Liver (tissue), 9 donors: ENCODE data around the gene KLHDC3. TPM values are rescaled to one million over a fixed set of nuclear protein-coding genes. Genes with fewer than 3 reads are reported as not detected.

Source experiments
- DNase-seq: peaks from one replicate; pipeline ENCODE4 v3.0.0-alpha.2; 2017; ENCODE audit warnings: low spot score
- H3K27ac ChIP-seq, 2 donors: one replicate each; pipeline ENCODE4 v1.7.0; 2013; ENCODE audit warnings: inconsistent platforms in 2 of 2, low read length in 2 of 2, control low read depth in 1 of 2, low read depth in 1 of 2, mild to moderate bottlenecking in 1 of 2
- H3K27me3 ChIP-seq, 4 donors: one replicate each; pipeline versions ENCODE4 v1.6.1 to v1.7.0; 2013; ENCODE audit warnings: low read length in 3 of 4, inconsistent platforms in 1 of 4, mild to moderate bottlenecking in 1 of 4, moderate library complexity in 1 of 4; ENCODE audit not compliant: control insufficient read depth in 4 of 4, insufficient read depth in 4 of 4
- H3K36me3 ChIP-seq, 4 donors: one replicate each; pipeline versions ENCODE4 v1.6.1 to v1.7.0; 2013; ENCODE audit warnings: low read length in 3 of 4, mild to moderate bottlenecking in 3 of 4, low read depth in 1 of 4, moderate library complexity in 1 of 4; ENCODE audit not compliant: control insufficient read depth in 4 of 4, insufficient read depth in 3 of 4
- H3K4me1 ChIP-seq, 4 donors: one replicate each; pipeline versions ENCODE4 v1.6.1 to v1.7.0; 2013; ENCODE audit warnings: low read length in 3 of 4, mild to moderate bottlenecking in 3 of 4, moderate library complexity in 1 of 4; ENCODE audit not compliant: control insufficient read depth in 4 of 4, insufficient read depth in 4 of 4
- H3K4me3 ChIP-seq, 3 donors: one replicate each; pipeline versions ENCODE4 v1.6.1 to v1.7.0; 2013; ENCODE audit warnings: low read length in 3 of 3, control low read depth in 1 of 3, low read depth in 1 of 3, mild to moderate bottlenecking in 1 of 3
- H3K9ac ChIP-seq, 2 donors: one replicate each; pipeline ENCODE4 v1.7.0; 2013; ENCODE audit warnings: low read length in 2 of 2, mild to moderate bottlenecking in 2 of 2, moderate library complexity in 2 of 2, control low read depth in 1 of 2, low read depth in 1 of 2
- H3K9me3 ChIP-seq, 4 donors: one replicate each; pipeline versions ENCODE4 v1.6.1 to v1.7.0; 2013; ENCODE audit warnings: low read length in 3 of 4; ENCODE audit not compliant: control insufficient read depth in 4 of 4
- CTCF ChIP-seq: fragments of 150-350 bp; IDR thresholded peaks from 2 replicates; pipeline ENCODE4 v1.5.1; 2017; ENCODE audit warnings: improper control_type of control experiment, low read depth, low read length; ENCODE audit not compliant: missing input control
- FOXA2 ChIP-seq: IDR thresholded peaks from 2 replicates; pipeline ENCODE4 v1.6.1; 2016; ENCODE audit warnings: antibody characterized with exemption
- GABPA ChIP-seq, 2 donors: IDR thresholded peaks in 1 of 2; conservative IDR thresholded peaks in 1 of 2; 2 replicates each; pipeline ENCODE4 v1.6.1; 2016; ENCODE audit warnings: antibody characterized with exemption in 2 of 2, mild to moderate bottlenecking in 1 of 2, moderate library complexity in 1 of 2
- HNF4A ChIP-seq, 2 donors: conservative IDR thresholded peaks; 2 replicates each; pipeline ENCODE4 v1.6.1; 2016; ENCODE audit warnings: antibody characterized with exemption in 2 of 2, mild to moderate bottlenecking in 2 of 2
- HNF4G ChIP-seq: IDR thresholded peaks from 2 replicates; pipeline ENCODE4 v1.6.1; 2016; ENCODE audit warnings: antibody characterized with exemption
- JUND ChIP-seq, 2 donors: IDR thresholded peaks; 2 replicates each; pipeline ENCODE4 v1.6.1; 2016; ENCODE audit warnings: antibody characterized with exemption in 2 of 2
- NR2F2 ChIP-seq: IDR thresholded peaks from 2 replicates; pipeline ENCODE4 v1.6.1; 2016; ENCODE audit warnings: antibody characterized with exemption
- RAD21 ChIP-seq, 2 donors: IDR thresholded peaks; 2 replicates each; pipeline ENCODE4 v1.6.1; 2016; ENCODE audit warnings: antibody characterized with exemption in 2 of 2, mild to moderate bottlenecking in 2 of 2
- RXRA ChIP-seq, 2 donors: IDR thresholded peaks; 2 replicates each; pipeline ENCODE4 v1.6.1; 2017 to 2018; ENCODE audit warnings: antibody characterized with exemption in 2 of 2, mild to moderate bottlenecking in 1 of 2
- SP1 ChIP-seq: IDR thresholded peaks from 2 replicates; pipeline ENCODE4 v1.6.1; 2018; ENCODE audit warnings: antibody characterized with exemption, mild to moderate bottlenecking
- WGBS: extraction: QIAGEN DNeasy Blood & Tissue Kit; methylation state at CpG from one replicate; pipeline ENCODE4 v1.1.7; 2013; 5-methylcytosine and 5-hydroxymethylcytosine counted together
- polyA plus RNA-seq, 2 donors: library from polyadenylated mRNA; stranded (reverse) in 1 of 2; unstranded in 1 of 2; fragments of 200-250 nt in 1 of 2; fragments of >200 nt in 1 of 2; fragmentation: Nextera tagmentation in 1 of 2; extraction: Ambion mirVana in 1 of 2; gene quantifications; one replicate each; pipeline versions ENCODE4 v1.2.1 to v1.2.3, GENCODE V29; 2013 to 2015
- total RNA-seq, 2 donors: library from RNA; depleted of rRNA; stranded (reverse); fragments of >200 nt; gene quantifications; one replicate each; pipeline ENCODE4 v1.2.3, GENCODE V29; 2014
- TF ChIP-seq, protein P1 (sequence below): IDR thresholded peaks from 2 replicates; pipeline ENCODE4 v1.6.1; 2016; ENCODE audit warnings: antibody characterized with exemption
- TF ChIP-seq, protein P2 (sequence below): IDR thresholded peaks from 2 replicates; pipeline ENCODE4 v1.6.1; 2016; ENCODE audit warnings: antibody characterized with exemption, mild to moderate bottlenecking
- TF ChIP-seq, protein P3 (sequence below): IDR thresholded peaks from 2 replicates; pipeline ENCODE4 v1.6.1; 2016; ENCODE audit warnings: antibody characterized with exemption
- donor health status: healthy.
- donor health status: healthy.
- donor health status: healthy.
- donor health status: healthy.
- donor health status: healthy.

Gene KLHDC3
- total and polyA plus RNA-seq, 4 donors, result 30.9 to 66.5 (median 50.6) TPM

DNA sequence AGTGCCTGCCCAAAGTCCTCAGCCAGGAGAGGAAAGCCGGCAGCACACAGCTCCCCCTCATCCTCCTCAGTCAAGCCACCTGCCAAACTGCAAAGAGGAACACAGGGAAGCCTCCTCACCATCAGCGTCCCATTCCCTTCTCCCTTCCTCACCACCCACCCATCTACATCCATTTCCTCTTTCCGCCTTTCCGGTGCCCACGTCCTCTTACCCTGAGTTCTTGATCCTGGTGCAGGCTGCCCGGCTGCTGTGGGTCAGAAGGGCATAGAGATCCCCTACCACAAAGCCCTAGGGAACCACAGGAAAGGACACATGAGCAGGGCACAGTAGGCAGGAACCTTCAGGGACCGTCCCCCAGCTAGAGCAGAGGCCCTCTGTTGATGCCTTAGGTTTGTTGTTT lies 47.5 kb upstream of the KLHDC3 start:
- peaks cover 10 to 44% (median 28%) of the 10 kb centered on the region in 4 donors for H3K36me3 ChIP-seq
- no peak overlapping the region for H3K4me3 ChIP-seq
- 76% methylated on average over 7 of the region's 7 CpGs for WGBS
- no peaks in the 10 kb centered on the region for H3K9me3 ChIP-seq
- peaks cover 2 to 23% (median 13%) of the 10 kb centered on the region in 4 donors for H3K4me1 ChIP-seq
- no peak for DNase-seq
- no peak overlapping the region for H3K9ac ChIP-seq
- no peak overlapping the region for H3K27ac ChIP-seq
- H3K27me3 ChIP-seq, result no peaks in the 10 kb centered on the region
- TF ChIP-seq FOXA2, result no peak
- no peak for TF ChIP-seq HNF4G
- TF ChIP-seq RXRA (IDR thresholded peaks at IDR 0.05), result no peak
- TF ChIP-seq SP1, result no peak
- no peak for TF ChIP-seq GABPA (IDR thresholded peaks at IDR 0.05 in 1 of 2, conservative IDR thresholded peaks at IDR 0.05 in 1 of 2)
- no peak for TF ChIP-seq RAD21 (IDR thresholded peaks at IDR 0.05)
- no peak for TF ChIP-seq HNF4A (conservative IDR thresholded peaks at IDR 0.05)
- TF ChIP-seq CTCF, result no peak
- TF ChIP-seq, protein P1, sequence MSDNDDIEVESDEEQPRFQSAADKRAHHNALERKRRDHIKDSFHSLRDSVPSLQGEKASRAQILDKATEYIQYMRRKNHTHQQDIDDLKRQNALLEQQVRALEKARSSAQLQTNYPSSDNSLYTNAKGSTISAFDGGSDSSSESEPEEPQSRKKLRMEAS, result no peak
- no peak for TF ChIP-seq NR2F2
- TF ChIP-seq, protein P2, sequence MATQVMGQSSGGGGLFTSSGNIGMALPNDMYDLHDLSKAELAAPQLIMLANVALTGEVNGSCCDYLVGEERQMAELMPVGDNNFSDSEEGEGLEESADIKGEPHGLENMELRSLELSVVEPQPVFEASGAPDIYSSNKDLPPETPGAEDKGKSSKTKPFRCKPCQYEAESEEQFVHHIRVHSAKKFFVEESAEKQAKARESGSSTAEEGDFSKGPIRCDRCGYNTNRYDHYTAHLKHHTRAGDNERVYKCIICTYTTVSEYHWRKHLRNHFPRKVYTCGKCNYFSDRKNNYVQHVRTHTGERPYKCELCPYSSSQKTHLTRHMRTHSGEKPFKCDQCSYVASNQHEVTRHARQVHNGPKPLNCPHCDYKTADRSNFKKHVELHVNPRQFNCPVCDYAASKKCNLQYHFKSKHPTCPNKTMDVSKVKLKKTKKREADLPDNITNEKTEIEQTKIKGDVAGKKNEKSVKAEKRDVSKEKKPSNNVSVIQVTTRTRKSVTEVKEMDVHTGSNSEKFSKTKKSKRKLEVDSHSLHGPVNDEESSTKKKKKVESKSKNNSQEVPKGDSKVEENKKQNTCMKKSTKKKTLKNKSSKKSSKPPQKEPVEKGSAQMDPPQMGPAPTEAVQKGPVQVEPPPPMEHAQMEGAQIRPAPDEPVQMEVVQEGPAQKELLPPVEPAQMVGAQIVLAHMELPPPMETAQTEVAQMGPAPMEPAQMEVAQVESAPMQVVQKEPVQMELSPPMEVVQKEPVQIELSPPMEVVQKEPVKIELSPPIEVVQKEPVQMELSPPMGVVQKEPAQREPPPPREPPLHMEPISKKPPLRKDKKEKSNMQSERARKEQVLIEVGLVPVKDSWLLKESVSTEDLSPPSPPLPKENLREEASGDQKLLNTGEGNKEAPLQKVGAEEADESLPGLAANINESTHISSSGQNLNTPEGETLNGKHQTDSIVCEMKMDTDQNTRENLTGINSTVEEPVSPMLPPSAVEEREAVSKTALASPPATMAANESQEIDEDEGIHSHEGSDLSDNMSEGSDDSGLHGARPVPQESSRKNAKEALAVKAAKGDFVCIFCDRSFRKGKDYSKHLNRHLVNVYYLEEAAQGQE, result no peak

DNA sequence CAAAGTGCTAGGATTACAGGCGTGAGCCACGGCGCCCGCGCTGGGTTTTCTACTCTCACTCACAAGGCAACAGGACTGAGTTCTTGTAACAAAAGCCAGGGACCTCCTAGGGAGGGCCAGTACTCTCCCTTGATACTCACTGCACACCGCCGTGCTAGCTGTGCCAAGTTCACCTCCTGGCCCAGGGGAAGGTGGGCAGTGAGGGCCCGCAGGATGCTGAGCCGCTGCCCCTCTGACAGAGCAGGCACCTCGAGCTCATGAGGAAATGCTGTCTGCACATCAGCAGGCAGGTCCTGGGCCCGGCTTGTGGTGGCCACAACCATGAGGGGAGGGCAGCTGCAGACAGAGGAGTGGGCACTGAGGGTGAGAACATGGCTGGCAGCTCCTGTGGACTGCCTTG lies 46.8 kb upstream of the KLHDC3 start:
- 96% methylated on average over 11 of the region's 11 CpGs for WGBS
- peaks cover 2 to 16% (median 7%) of the 10 kb centered on the region in 4 donors for H3K4me1 ChIP-seq
- DNase-seq, result no peak
- H3K27me3 ChIP-seq, result no peaks in the 10 kb centered on the region
- H3K4me3 ChIP-seq, result no peak overlapping the region
- TF ChIP-seq RXRA (IDR thresholded peaks at IDR 0.05) (no peak), HNF4A (conservative IDR thresholded peaks at IDR 0.05) (no peak), JUND (IDR thresholded peaks at IDR 0.05) (no peak)
- TF ChIP-seq, protein P3, sequence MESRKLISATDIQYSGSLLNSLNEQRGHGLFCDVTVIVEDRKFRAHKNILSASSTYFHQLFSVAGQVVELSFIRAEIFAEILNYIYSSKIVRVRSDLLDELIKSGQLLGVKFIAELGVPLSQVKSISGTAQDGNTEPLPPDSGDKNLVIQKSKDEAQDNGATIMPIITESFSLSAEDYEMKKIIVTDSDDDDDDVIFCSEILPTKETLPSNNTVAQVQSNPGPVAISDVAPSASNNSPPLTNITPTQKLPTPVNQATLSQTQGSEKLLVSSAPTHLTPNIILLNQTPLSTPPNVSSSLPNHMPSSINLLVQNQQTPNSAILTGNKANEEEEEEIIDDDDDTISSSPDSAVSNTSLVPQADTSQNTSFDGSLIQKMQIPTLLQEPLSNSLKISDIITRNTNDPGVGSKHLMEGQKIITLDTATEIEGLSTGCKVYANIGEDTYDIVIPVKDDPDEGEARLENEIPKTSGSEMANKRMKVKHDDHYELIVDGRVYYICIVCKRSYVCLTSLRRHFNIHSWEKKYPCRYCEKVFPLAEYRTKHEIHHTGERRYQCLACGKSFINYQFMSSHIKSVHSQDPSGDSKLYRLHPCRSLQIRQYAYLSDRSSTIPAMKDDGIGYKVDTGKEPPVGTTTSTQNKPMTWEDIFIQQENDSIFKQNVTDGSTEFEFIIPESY, result no peak
- H3K36me3 ChIP-seq, result peaks cover 10 to 44% (median 28%) of the 10 kb centered on the region in 4 donors
- H3K9ac ChIP-seq, result no peak overlapping the region
- H3K27ac ChIP-seq, result no peak overlapping the region
- H3K9me3 ChIP-seq, result no peaks in the 10 kb centered on the region
